ENCODE results near the gene HBD.

DNA sequence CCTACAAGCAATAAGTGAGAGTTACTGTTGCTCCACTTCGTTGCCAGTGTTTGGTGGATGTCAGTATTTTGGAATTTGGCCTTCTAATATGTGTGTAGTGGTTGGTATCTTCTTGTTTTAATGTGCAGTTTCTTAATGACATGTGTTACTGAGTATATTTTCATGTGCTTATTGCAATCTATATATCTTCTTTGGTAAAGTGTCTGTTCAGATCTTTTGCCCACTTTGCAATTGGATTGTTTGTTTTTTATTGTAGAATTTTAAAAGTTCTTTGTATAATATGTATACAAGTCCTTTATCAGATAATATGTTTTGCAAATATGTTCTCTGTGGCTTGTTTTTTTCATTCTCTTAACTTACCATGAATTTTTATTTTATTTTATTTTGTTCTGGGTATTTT lies 41.5 kb downstream of the HBD start:
- TF ChIP-seq POLR2A (IDR thresholded peaks at IDR 0.05; ENCODE audit: low read depth, low read length) (no peak), POLR2AphosphoS5 (IDR thresholded peaks at IDR 0.05; ENCODE audit: low read depth, low read length) (no peak), TAF1 (IDR thresholded peaks at IDR 0.05; ENCODE audit: low read depth, low read length) (no peak), POU2F2 (IDR thresholded peaks at IDR 0.05; ENCODE audit: low read depth, low read length) (no peak), SPI1 (IDR thresholded peaks at IDR 0.05; ENCODE audit: low read depth, low read length) (no peak), PAX5 (IDR thresholded peaks at IDR 0.05; ENCODE audit: insufficient read depth, low read length, severe bottlenecking) (no peak)

Measured in GM12891 (cell line).